Keratinocyte (primary cell): ENCODE measurements around the gene RCHY1. TPM values are rescaled to one million over a fixed set of nuclear protein-coding genes. Genes with fewer than 3 reads are reported as not detected.

ENCODE experiments used
- DNase-seq: peaks from one replicate; pipeline ENCODE4 v3.0.0-alpha.2; 2011; ENCODE audit warnings: low read depth, missing footprints, low spot score
- FAIRE-seq: peaks from 2 replicates; lab custom pipeline; 2011; peaks lifted over from hg19 to GRCh38; lab: Jason Lieb, UNC
- H2AFZ ChIP-seq: 2 replicates; pipeline ENCODE4 v1.6.0; 2012; ENCODE audit warnings: low read length, control low read depth, inconsistent platforms; ENCODE audit not compliant: control insufficient read depth
- H3K27ac ChIP-seq: 2 replicates; pipeline ENCODE4 v1.5.1; 2011; ENCODE audit warnings: low read length; ENCODE audit not compliant: control insufficient read depth, insufficient read depth
- H3K27me3 ChIP-seq: 3 replicates; pipeline ENCODE4 v1.6.0; 2011; ENCODE audit warnings: low read length; ENCODE audit not compliant: control insufficient read depth, insufficient read depth; ENCODE audit errors: extremely low read depth
- H3K36me3 ChIP-seq, 2 experiments: 2 replicates in 1 of 2; 3 replicates in 1 of 2; pipeline ENCODE4 v1.5.1; 2011; ENCODE audit warnings: low read length in 2 of 2, mild to moderate bottlenecking in 1 of 2; ENCODE audit not compliant: control insufficient read depth in 2 of 2, insufficient read depth in 2 of 2; ENCODE audit errors: extremely low read depth in 1 of 2
- H3K4me1 ChIP-seq: 3 replicates; pipeline ENCODE4 v1.5.1; 2011; ENCODE audit warnings: low read length; ENCODE audit not compliant: control insufficient read depth, insufficient read depth; ENCODE audit errors: extremely low read depth
- H3K4me2 ChIP-seq: 3 replicates; pipeline ENCODE4 v1.6.0; 2011; ENCODE audit warnings: low read depth, low read length; ENCODE audit not compliant: control insufficient read depth, insufficient read depth; ENCODE audit errors: extremely low read depth
- H3K4me3 ChIP-seq, 3 experiments: fragments of 200-600 bp in 1 of 3; sonication (generic) in 1 of 3; 2 replicates in 2 of 3; 3 replicates in 1 of 3; pipeline ENCODE4 v1.5.1; 2011 to 2016; ENCODE audit warnings: low read length in 3 of 3, mild to moderate bottlenecking in 3 of 3, control low read depth in 2 of 3, inconsistent platforms in 1 of 3, low read depth in 1 of 3, mixed read lengths in 1 of 3, mixed run types in 1 of 3, moderate library complexity in 1 of 3; ENCODE audit not compliant: control insufficient read depth in 2 of 3, insufficient read depth in 2 of 3; ENCODE audit errors: extremely low read depth in 1 of 3
- H3K79me2 ChIP-seq: 2 replicates; pipeline ENCODE4 v1.6.0; 2012; ENCODE audit warnings: low read length; ENCODE audit not compliant: control insufficient read depth, insufficient read depth
- H3K9ac ChIP-seq: 3 replicates; pipeline ENCODE4 v1.6.0; 2011; ENCODE audit warnings: low read length; ENCODE audit not compliant: control insufficient read depth, insufficient read depth; ENCODE audit errors: extremely low read depth
- H3K9me1 ChIP-seq: 3 replicates; pipeline ENCODE4 v1.6.0; 2011; ENCODE audit warnings: low read length; ENCODE audit not compliant: control insufficient read depth, insufficient read depth; ENCODE audit errors: extremely low read depth
- H3K9me3 ChIP-seq: 2 replicates; pipeline ENCODE4 v1.5.1; 2012; ENCODE audit warnings: low read depth, low read length; ENCODE audit not compliant: control insufficient read depth
- H4K20me1 ChIP-seq: 3 replicates; pipeline ENCODE4 v1.6.0; 2011; ENCODE audit warnings: low read length; ENCODE audit not compliant: control insufficient read depth, insufficient read depth; ENCODE audit errors: extremely low read depth
- EZH2 ChIP-seq: IDR thresholded peaks from one replicate; pipeline ENCODE4 v1.6.1; 2012; ENCODE audit warnings: inconsistent platforms, mild to moderate bottlenecking, low read length, moderate library complexity
- dilution Hi-C: fragments of 300-500 bp; cut with MboI; formaldehyde crosslinking; loops from one replicate; pipeline ENCODE4 v1.7.0; 2020; ENCODE audit warnings: low sequenced_read_pairs; ENCODE audit not compliant: extremely low pct_ligation_motif_present
- polyA plus RNA-seq, 5 experiments: library from polyadenylated mRNA; depleted of rRNA in 3 of 5; stranded (reverse) in 3 of 5; stranded (forward) in 1 of 5; unstranded in 1 of 5; fragments of >200 nt; gene quantifications; 1 replicate in 1 of 5; 2 replicates in 3 of 5; 3 replicates in 1 of 5; pipeline versions ENCODE4 v1.2.1 to v1.2.3, GENCODE V29; 2011 to 2012; ENCODE audit warnings: missing spikeins in 2 of 5, low read depth in 1 of 5, low replicate concordance in 1 of 5
- TF ChIP-seq, protein P1 (sequence below), 3 experiments: IDR thresholded peaks in 1 of 3; conservative IDR thresholded peaks in 1 of 3; optimal IDR thresholded peaks in 1 of 3; 2 replicates in 2 of 3; 3 replicates in 1 of 3; pipeline versions ENCODE3 to v1.5.1; 2011; ENCODE audit warnings: low read length in 3 of 3, mild to moderate bottlenecking in 3 of 3, moderate library complexity in 2 of 3, control low read depth in 1 of 3, inconsistent platforms in 1 of 3; ENCODE audit not compliant: insufficient read depth in 2 of 3; ENCODE audit errors: extremely low read depth in 1 of 3

The RCHY1 gene
- polyA plus RNA-seq, 1 donor (not counting 4 experiments of a cell fraction or from before 2014, with no cell fraction given) = 29.0 TPM

DNA sequence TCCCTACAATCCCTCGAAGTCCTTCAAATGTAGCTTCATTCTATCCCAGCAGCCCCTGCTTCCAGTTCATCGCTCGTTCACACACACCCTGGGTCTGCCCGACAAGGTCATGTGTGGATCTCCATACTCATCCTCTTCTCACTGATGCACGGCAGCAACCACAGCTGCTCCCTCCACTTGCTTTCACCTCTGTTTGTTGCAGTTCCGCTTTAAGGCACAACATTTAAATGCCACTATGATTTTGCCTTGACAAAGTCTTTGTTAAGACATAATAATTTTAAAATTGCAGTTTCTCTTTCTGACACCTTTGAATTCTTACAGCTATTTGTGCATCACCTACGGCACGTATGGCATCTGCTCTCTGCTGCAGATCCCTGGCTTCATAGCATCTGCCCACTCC lies 43.5 kb upstream of the RCHY1 start:
- Histone ChIP-seq H3K27ac (no peak overlapping the region), H3K36me3 (no peaks in the 10 kb centered on the region), H3K4me1 (peaks cover 20% of the 10 kb centered on the region), H2AFZ (no peak overlapping the region), H4K20me1 (no peaks in the 10 kb centered on the region), H3K4me3 (no peak overlapping the region), H3K9me3 (no peaks in the 10 kb centered on the region), H3K79me2 (no peaks in the 10 kb centered on the region), H3K9me1 (no peaks in the 10 kb centered on the region), H3K27me3 (no peaks in the 10 kb centered on the region), H3K9ac (no peak overlapping the region), H3K4me2 (no peak overlapping the region)
- FAIRE-seq = no peak
- TF ChIP-seq EZH2 = no peak
- TF ChIP-seq, protein P1, sequence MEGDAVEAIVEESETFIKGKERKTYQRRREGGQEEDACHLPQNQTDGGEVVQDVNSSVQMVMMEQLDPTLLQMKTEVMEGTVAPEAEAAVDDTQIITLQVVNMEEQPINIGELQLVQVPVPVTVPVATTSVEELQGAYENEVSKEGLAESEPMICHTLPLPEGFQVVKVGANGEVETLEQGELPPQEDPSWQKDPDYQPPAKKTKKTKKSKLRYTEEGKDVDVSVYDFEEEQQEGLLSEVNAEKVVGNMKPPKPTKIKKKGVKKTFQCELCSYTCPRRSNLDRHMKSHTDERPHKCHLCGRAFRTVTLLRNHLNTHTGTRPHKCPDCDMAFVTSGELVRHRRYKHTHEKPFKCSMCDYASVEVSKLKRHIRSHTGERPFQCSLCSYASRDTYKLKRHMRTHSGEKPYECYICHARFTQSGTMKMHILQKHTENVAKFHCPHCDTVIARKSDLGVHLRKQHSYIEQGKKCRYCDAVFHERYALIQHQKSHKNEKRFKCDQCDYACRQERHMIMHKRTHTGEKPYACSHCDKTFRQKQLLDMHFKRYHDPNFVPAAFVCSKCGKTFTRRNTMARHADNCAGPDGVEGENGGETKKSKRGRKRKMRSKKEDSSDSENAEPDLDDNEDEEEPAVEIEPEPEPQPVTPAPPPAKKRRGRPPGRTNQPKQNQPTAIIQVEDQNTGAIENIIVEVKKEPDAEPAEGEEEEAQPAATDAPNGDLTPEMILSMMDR (optimal IDR thresholded peaks at IDR 0.05 in 1 of 3, IDR thresholded peaks at IDR 0.05 in 1 of 3, conservative IDR thresholded peaks at IDR 0.05 in 1 of 3; ENCODE audit: extremely low read depth in 1 of 3, insufficient read depth in 2 of 3, low read length in 3 of 3) = no peak
- dilution Hi-C loops = no loop called here
- DNase-seq = no peak

GRCh38 chr4:75555294-75556164 lies 41.3 kb upstream of the RCHY1 start, which contains the start of gene ODAPH:
Gene ODAPH (plus strand): TSS chr4:75556066. CDS start chr4:75556083, 17 bp downstream.
- peak within 1 kb of the TSS; percentile 36 for H3K27ac ChIP-seq
- peak within 1 kb of the TSS; percentile 6 for H3K9ac ChIP-seq
- H3K27me3 ChIP-seq = no peaks in the 10 kb centered on the region
- H3K9me3 ChIP-seq = no peaks in the 10 kb centered on the region
- FAIRE-seq (peak; percentile 99), DNase-seq (no peak)
- no peaks in the 10 kb centered on the region for H4K20me1 ChIP-seq
- H3K4me1 ChIP-seq = peaks cover 15% of the 10 kb centered on the region
- dilution Hi-C loops = no loop called here
- H3K79me2 ChIP-seq = no peaks in the 10 kb centered on the region
- no peaks in the 10 kb centered on the region for H3K9me1 ChIP-seq
- H3K36me3 ChIP-seq = no peaks in the 10 kb centered on the region
- TF ChIP-seq, protein P1 (optimal IDR thresholded peaks at IDR 0.05 in 1 of 3, IDR thresholded peaks at IDR 0.05 in 1 of 3, conservative IDR thresholded peaks at IDR 0.05 in 1 of 3; ENCODE audit: extremely low read depth in 1 of 3, insufficient read depth in 2 of 3, low read length in 3 of 3) = peak in 2 of 3 experiments; percentile 19
- no peak for TF ChIP-seq EZH2
- peak within 1 kb of the TSS; percentile 14 for H2AFZ ChIP-seq
- peak within 1 kb of the TSS in 2 of 3 experiments; percentile 30 to 48 for H3K4me3 ChIP-seq
- peak within 1 kb of the TSS; percentile 82 for H3K4me2 ChIP-seq
